Spleen (tissue), 7 donors: ENCODE measurements around the gene ENO2.

Source experiments
- CTCF ChIP-seq, 11 experiments: fragments of 200-600 bp in 7 of 11; fragments of 450-650 bp in 4 of 11; sonication (generic) in 4 of 11; IDR thresholded peaks in 8 of 11; conservative IDR thresholded peaks in 3 of 11; 1 replicate in 7 of 11; 2 replicates in 4 of 11; pipeline versions ENCODE4 v1.4.0 to v1.8.0; 2016 to 2021; ENCODE audit warnings: antibody characterized with exemption in 11 of 11, inconsistent platforms in 4 of 11, mild to moderate bottlenecking in 1 of 11
- POLR2A ChIP-seq, 3 donors: fragments of 450-650 bp; IDR thresholded peaks; one replicate each; pipeline ENCODE4 v1.5.1; 2017; ENCODE audit warnings: antibody characterized with exemption in 3 of 3, mild to moderate bottlenecking in 1 of 3
- donor health status: DM: no; HTN: no; CAD: no; lungs with moderate emphysema.
- donor health status: DM: no; HTN: no; CAD: no.
- donor health status: DM: no; HTN: no; CAD: no.

- TF ChIP-seq POLR2A (IDR thresholded peaks at IDR 0.05) (no peak), CTCF (IDR thresholded peaks at IDR 0.05 in 8 of 11, conservative IDR thresholded peaks at IDR 0.05 in 3 of 11) (no peak)
Measured at GRCh38 chr12:6951551-6952120, 37.3 kb downstream of the ENO2 start.
